SIG-M5 treated with dmso at 0.1 percent for 504 hours (cell line): ENCODE results near the gene ABCD1.
"Not testable (repeated sequence)": the region's sequence is repeated elsewhere in the genome, so short reads cannot be mapped to it uniquely, and the experiment has no call there.

ENCODE experiments used
- DNase-seq: peaks from one replicate; lab custom pipeline; 2025; ENCODE audit not compliant: unreplicated experiment; lab: John Stamatoyannopoulos, UW

ABCD1 gene

DNA sequence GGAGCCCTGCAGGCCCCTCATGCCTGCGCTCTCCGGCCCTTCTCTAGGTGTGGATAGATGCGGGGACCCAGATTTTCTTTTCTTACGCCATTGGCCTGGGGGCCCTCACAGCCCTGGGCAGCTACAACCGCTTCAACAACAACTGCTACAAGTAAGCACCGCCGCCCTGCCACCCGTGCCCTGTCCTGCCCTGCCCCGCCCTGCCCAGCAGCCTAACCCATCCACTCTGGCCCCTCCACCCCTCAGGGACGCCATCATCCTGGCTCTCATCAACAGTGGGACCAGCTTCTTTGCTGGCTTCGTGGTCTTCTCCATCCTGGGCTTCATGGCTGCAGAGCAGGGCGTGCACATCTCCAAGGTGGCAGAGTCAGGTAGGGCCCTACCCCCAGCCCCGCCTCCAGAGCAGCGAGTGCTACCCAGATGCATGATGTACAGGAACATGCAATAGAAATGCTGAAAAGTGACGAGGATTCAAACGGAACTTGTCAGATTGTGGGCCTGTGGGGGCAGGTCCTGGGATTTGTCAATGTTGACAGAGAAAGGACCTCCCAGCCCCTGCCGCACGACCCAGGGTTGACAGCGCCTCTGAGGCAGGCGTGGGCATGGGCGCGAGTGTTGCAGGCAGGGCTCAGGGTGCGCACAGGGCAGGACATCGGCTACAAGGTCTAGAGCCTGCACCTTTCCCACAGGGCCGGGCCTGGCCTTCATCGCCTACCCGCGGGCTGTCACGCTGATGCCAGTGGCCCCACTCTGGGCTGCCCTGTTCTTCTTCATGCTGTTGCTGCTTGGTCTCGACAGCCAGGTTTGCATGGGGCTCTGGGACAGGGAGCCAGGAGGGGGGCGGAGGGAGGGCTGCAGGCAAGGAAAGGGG, 31.2 kb upstream of the ABCD1 start:
- DNase-seq, result no peak

DNA sequence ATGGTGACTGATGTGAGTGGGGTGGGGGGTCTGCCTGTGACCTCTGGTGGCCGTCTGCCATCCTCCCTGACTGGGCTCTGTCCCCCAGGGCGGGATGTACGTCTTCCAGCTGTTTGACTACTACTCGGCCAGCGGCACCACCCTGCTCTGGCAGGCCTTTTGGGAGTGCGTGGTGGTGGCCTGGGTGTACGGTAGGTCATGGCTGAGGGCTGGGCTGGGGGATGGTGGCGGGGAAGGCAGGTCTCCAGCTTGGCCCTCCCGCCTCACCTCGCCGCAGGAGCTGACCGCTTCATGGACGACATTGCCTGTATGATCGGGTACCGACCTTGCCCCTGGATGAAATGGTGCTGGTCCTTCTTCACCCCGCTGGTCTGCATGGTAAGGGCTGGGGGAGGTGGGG, 30.4 kb upstream of the ABCD1 start:
- not testable (repeated sequence) for DNase-seq

DNA sequence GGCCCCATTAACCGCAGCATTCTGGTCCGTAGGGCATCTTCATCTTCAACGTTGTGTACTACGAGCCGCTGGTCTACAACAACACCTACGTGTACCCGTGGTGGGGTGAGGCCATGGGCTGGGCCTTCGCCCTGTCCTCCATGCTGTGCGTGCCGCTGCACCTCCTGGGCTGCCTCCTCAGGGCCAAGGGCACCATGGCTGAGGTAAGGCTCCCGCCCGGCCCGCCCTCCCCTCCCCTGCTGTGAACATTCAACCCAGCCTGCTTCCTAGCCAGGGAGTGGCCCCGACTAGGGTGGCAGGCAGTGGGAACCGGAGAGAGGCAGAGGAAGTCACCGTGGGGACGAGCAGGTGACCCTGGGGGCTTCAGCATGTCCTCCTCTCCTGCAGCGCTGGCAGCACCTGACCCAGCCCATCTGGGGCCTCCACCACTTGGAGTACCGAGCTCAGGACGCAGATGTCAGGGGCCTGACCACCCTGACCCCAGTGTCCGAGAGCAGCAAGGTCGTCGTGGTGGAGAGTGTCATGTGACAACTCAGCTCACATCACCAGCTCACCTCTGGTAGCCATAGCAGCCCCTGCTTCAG, 29.9 kb upstream of the ABCD1 start:
- no peak for DNase-seq

DNA sequence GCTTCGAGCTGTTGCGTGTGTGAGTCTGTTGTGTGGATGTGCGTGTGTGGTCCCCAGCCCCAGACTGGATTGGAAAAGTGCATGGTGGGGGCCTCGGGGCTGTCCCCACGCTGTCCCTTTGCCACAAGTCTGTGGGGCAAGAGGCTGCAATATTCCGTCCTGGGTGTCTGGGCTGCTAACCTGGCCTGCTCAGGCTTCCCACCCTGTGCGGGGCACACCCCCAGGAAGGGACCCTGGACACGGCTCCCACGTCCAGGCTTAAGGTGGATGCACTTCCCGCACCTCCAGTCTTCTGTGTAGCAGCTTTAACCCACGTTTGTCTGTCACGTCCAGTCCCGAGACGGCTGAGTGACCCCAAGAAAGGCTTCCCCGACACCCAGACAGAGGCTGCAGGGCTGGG, 28.6 kb upstream of the ABCD1 start:
- no peak for DNase-seq

DNA sequence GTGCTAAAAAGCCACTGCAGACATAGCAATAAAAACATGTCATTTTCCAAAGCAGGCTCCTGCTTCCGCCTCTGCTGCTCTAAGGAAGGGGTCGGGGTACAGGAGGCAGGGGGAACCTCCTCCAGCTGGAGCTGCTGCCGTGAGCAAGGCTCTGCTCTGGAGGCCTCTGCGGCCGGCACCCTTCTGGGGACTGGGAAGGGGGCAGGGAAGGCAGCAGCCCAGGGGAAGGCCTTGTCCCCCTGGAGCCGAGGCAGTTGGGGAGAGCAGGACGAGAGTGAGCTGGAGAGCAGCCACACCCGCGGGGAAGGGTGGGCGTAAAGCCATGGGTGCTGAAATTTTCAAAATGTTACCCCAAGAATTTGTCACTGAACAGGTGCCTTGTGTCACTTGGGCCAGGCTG, 28.1 kb upstream of the ABCD1 start:
- not testable (repeated sequence) for DNase-seq

DNA sequence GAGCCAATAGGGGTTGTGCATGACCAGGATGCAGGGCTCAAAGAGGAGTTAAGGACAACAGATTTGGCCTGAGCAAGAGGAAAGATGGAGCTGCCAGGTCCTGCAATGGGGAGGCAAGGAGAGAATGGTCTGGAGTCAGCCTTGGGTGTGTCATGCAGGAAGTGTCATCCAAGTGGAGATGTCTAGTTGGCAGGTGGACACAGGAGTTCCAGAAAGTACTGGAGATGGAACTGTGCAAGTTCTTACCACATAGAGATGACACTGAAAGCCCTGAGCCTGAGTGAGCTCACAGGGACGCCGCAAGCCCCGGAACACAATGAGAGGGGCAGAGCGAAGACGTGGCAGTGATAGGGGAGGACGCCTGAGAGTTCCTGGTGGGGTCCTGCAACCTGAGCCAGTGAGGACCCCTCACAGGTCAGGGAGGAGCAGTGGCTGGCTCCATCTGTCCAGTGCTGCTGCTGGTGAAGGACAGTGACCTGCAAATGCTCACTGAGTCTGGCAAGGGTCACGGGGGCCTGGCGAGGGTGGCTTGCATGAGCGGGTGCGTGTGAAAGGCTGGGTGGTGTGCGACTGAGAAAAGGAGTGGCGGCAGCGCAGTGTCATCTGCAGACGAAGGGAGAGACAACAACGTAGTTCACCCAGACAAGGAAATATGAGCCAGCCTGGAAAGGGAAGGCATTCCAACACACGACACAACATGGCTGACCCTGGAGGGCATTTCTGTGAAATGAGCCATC, 27.5 kb upstream of the ABCD1 start:
- not testable (repeated sequence) for DNase-seq

DNA sequence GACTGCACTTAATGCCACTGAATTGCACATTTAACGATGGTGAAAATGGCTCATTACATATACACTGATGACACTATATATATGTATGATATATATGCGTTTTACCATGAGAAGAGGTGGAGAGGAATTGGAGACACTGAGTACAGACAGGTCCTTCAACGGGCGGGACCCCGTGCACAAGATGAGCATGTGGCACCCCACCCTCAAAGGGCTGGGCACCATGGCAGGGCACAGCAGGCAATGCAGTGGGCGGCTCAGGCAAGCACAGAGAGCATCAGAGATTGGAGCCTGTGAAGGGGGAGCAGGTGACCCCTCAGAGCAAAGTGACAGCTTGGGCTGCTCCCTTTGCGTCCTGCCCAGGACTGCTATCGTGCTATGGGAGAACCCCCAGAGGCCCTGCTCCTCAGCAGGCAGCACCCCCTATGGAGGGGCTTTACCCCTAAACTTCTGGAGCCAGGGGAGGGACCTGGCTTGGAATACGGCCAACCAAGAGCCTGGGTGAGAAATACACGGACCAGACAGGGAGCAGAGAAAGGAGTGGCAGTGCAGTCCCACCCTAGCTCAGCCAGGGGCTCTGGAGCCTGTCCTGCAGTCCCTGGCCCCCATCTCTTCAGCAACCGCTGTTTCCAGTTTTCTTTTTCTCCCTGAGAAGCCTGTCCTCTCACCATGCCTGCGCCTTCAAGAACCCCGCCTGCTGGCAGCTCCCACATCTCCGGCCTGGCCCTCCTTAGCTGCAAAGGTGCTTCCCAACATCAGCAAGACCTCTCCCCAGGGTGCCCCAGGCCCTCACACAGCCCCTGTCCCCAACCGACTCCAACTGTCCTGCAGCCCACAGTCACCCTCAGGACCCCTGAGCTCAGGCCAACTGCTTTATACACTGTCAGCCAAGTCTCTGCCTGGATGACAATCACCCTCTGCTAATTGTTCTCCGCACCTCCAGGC, 26.5 kb upstream of the ABCD1 start:
- no peak for DNase-seq

DNA sequence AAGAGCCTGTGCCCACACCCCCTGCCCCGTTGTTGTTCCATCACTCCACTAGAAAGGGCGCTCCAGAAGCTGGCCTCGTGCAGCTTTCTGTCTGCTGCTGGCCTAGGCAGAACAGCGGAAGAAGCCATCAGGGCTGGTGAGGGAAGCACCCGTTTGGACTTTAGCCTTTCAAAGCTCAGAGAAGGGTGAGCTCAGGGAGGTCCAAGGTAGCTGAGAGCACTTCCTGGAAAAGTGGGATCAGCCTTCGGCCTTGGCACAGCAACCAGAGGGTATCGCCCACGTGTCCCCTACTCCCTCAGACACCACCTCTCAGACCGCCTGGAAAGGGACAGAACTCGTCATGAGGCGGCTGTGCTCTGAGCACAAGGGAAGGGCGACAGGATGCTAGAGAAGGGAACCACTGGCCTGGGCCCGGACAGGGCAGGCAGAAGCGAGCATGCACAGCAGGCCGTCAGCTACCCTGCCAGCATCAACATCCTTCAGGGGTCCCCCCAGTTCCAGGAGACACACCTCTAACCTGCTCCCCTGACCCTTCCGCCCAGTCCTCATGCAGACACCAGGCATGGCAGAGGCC, 25.4 kb upstream of the ABCD1 start:
- not testable (repeated sequence) for DNase-seq

DNA sequence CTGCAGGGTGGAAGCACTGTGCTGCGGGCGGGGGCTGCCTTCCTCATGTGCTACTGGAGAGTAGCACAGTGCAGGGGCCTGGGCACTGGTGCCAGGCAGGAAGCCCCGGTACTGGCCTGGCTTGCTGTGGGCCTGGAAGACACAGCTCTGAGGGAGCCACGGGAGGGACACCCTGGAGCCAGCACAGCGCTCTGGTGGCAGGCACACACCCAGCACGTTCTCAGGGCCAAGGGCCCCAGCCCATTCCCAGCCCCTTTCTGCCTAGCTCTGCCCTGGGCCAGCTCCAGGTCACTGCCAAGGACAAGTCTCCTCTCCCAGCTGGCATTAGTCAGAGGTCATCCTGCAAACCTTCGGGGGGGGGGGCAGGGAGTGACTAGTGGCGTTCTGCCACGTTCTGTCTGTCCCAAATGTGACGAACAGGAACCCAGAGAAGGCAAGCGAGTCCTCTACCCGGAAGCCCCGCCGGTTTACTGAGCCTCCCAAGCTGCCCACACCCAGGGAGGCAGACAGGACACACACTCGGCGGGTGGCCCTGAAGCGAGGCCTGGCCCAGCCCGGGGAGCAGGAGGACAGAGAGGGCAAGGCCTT, 24.8 kb upstream of the ABCD1 start:
- DNase-seq, result not testable (repeated sequence)

DNA sequence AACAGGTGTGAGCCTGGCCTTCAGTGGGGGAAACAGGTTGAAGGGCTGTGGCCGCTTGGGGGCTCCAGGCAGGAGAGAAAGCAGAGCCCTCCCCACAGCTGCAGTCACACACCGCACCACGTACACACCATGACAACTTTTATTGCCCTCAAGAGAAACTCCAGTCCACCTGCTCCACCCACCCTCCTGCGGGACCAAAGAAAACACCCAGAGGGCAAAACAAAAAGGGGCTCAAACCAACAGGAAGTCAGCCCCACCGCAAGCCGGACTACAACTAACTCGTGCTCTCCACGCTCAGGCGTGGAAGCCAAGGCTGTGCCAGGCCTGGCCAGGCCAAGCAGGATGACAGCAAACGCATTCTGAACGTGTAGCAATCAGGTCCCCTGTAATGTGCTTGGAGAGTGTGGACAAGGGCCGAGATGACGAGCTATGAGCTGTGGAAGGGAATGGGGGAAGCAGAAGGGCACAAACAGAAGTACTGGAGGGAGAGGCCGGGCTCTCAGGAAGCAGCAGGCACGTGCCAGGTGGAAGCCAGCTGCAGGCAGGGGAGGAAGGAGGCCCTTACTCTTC, 24.2 kb upstream of the ABCD1 start:
- DNase-seq, result no peak

DNA sequence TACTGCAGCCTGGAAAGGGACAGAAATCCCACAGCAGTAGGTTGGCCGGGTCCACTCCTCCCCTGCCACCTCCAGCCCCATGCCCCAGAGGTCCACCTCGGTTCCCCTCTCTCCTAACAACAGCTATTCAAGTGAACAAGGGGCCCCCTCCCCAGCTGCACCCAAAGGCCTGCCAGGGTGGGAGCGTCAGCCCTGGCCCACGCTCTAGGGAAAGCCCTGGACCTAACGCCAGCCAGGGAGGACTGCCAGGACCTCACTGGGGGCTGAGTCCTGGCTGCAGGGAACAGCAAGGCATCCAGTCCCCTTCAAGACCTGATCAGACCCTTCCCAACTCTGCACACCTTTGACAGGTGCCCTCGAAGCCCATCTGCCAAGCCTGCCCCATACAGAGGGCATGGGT, 23.7 kb upstream of the ABCD1 start:
- no peak for DNase-seq

DNA sequence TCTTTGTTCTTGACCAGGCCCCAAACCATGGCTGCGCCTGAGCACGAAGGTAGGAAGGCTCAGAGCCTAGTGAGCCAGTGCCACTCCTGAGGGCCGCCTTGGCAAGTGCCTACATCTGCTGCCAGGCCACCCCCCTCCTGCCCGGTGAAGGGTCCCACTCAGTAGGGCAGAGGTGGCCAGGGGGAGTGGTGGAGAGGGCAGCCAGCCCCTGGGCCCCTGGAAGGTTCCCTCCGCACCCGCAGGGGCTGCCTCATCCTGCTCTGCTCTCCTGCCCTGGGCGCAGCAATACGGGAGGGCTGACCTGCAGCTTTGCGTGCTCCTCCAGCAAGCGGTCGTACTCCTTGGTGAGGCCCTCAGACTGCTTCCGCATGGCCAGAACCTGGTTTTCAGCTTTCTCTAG, 22.9 kb upstream of the ABCD1 start:
- DNase-seq, result no peak

DNA sequence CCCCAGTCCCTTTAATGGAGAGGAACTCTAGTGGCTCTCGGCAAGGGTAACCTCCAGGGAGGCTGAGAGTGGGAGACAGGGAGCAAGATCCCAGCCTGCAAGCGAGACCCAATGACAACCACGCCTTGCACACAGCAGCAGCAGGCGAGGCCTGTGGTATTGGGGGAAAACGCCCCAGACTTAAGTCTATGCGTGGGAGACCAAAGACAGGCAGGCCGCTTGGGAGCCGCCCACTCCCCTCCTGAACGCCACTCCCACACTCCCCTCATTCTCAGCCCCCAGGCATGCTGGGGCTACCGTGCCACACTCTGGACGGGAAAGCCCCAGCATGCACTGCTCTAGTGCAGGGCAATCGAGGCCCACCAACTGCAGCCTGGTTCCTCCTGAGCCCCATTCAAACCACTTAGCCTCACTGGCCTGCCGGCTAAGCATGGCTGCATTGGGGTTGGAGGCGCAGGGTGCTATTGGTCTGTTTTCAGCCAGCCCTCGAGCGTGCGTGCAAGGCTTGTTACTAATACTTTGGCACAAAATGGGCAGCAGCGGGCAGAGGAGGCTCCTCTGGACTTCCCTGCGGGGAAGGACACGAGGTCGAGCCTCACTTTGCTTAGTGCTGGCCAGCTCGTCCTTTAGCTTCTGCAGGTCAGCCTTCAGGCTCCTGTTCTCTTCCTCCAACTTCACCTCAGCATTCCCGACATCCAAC, 22.2 kb upstream of the ABCD1 start:
- DNase-seq, result no peak

DNA sequence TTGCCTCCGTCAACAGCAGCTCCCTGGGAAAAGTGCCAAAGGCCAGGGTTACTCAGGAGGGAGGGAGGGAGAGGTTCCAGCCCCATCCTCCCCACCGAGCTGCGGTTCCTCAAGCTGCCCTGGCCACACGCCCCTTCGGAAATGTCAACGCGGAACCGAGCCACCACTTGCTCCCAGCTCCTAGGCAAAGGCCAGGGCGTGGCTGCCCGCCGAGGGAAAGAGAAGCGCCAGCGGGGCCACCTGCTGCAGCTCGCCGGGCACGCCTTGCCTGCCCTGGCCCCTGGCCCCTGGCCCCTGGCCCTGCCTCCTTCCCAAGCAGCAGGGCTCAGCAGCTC, 21.7 kb upstream of the ABCD1 start:
- DNase-seq, result no peak

DNA sequence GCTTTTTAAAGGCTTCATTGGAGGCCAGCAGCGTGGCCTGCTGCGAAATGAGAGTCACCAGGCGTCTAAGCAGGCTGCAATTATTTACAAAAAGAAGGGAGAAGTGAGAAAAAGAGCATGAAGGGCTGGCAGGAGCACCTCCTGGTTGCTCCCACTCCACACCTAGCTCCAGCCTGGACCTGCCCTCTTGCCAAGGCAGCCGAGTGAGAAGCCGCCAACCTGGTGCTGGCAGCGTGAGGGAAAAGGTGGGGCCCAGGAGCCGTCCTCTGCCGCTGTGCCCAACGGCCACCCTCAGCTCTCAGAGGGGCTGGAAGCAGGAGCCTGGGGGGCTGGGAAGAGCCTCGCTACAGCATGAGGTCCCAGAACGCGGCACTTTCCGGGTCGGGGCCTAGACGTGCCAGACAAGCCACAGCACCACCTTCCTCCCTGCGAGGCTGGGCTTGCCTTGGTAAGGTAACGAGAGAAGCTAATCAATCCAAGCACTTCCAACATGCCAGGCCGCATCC, 20.6 kb upstream of the ABCD1 start:
- no peak for DNase-seq

DNA sequence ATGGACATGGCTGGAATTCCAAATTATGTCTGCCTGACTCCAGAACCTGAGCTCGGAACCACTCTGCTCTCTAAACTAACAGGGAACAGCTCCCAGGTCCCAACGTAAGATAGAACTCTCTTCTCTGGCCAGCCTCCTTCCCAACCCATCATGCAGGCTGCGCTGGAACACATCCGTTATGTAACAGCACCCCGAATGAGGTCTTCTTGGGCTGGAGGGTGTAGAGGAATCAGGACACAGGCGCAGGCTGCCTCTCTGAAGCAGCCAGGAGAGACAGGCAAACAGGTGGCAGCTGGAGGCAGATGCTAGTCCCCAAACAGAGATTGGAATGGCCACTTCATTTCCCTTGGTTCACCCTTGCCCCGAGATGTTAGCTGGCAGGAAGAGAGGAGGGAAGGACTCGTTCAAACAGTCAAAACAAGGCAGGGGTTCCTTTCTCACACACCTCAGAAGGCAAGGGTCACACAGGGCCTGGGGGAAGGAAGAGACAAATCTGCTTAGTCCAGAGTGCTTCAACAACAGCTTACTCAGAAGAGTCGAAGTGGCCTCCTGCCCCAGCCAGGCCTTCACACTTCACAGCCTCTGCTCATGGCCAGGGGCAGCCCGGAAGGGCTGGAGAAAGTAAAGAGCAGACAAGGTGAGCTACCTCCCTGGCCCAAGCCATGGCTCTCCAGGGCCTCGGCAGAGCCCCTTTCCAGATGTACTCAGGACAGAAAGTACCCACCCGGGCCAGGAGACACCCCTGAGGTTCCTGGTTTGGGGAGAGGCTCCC, 19.8 kb upstream of the ABCD1 start:
- not testable (repeated sequence) for DNase-seq

DNA sequence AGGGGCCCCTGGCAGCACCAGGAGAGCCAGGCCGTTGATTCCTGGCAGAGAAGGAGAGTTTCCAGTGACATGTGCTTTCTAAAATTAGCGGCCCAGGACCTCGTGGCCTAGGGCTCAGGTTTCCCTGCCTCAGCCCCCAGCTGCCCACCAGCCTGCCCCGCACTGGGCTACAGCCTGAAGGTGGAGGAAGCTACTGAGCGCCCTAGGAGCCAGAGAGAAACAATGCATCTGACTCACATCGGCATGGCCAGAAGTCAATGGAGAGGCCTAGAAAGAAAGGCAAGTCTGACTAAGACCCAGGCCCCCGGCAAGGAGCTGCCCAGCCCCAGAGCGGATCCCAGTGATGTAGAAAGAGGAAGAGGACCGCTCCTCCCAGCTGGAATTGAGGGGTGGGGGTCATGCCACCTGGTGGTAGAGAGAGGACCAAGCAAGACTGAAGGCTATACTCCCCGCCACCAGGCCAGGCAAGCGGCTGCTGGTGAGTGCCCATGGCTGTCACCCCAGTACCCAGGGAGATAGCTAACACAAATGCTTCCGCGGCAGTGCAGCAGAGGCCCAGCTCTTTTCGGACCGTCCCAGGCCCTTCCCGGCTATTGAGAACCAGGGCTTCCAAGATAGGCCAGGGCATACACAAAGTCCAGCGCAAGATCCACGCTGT, 19.1 kb upstream of the ABCD1 start:
- not testable (repeated sequence) for DNase-seq

DNA sequence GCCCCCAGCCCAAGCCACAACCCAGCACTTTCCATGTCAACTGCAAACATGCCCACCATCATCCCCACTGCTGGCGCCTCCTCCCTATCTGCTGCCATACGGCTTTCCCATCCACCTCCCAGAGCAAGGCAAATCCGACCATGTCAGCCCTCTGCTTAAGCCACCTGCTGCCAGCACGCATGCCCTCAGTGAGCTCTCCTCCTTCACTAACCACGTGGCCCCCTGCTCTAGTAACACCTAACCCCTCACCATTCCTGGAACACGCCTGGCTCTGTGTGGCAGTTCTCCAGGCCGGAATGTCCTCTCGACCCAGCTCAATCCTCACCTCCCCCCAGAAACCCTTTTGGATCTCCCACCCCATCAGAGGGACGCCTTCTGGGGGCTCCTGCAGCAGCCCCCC, 17.9 kb upstream of the ABCD1 start:
- no peak for DNase-seq
